Measurements from ENCODE around the gene BPNT1.
"Not testable (repeated sequence)": the region's sequence is repeated elsewhere in the genome, so short reads cannot be mapped to it uniquely, and the experiment has no call there.

Gene BPNT1

GRCh38 chr1:220123889-220124288 lies 34.3 kb upstream of the BPNT1 start:
- peak; percentile 7 for DNase-seq (ENCODE audit: low read depth)
- TF ChIP-seq, protein P1, sequence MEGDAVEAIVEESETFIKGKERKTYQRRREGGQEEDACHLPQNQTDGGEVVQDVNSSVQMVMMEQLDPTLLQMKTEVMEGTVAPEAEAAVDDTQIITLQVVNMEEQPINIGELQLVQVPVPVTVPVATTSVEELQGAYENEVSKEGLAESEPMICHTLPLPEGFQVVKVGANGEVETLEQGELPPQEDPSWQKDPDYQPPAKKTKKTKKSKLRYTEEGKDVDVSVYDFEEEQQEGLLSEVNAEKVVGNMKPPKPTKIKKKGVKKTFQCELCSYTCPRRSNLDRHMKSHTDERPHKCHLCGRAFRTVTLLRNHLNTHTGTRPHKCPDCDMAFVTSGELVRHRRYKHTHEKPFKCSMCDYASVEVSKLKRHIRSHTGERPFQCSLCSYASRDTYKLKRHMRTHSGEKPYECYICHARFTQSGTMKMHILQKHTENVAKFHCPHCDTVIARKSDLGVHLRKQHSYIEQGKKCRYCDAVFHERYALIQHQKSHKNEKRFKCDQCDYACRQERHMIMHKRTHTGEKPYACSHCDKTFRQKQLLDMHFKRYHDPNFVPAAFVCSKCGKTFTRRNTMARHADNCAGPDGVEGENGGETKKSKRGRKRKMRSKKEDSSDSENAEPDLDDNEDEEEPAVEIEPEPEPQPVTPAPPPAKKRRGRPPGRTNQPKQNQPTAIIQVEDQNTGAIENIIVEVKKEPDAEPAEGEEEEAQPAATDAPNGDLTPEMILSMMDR (IDR thresholded peaks at IDR 0.05; ENCODE audit: low read length, missing control alignments) = peak; percentile 41

GRCh38 chr1:220123066-220123465 lies 33.5 kb upstream of the BPNT1 start:
- DNase-seq (ENCODE audit: low read depth) = no peak
- TF ChIP-seq, protein P1 (IDR thresholded peaks at IDR 0.05; ENCODE audit: low read length, missing control alignments) = no peak
- H3K4me3 ChIP-seq (replicated peaks; ENCODE audit: low read depth, low read length) = no peak overlapping the region

More at GRCh38 chr1:220123889-220124288, 34.3 kb upstream of the BPNT1 start:
- H3K4me3 ChIP-seq (replicated peaks; ENCODE audit: low read depth, low read length) = no peak overlapping the region

- no peak for DNase-seq (ENCODE audit: low read depth)
- no peak overlapping the region for H3K4me3 ChIP-seq (replicated peaks; ENCODE audit: low read depth, low read length)
- TF ChIP-seq, protein P1 (IDR thresholded peaks at IDR 0.05; ENCODE audit: low read length, missing control alignments) = no peak
Observed at GRCh38 chr1:220121791-220122530, 32.4 kb upstream of the BPNT1 start.

GRCh38 chr1:220119043-220119512 lies 29.5 kb upstream of the BPNT1 start:
- no peak overlapping the region for H3K4me3 ChIP-seq (replicated peaks; ENCODE audit: low read depth, low read length)
- DNase-seq (ENCODE audit: low read depth) = peak; percentile 10
- TF ChIP-seq, protein P1 (IDR thresholded peaks at IDR 0.05; ENCODE audit: low read length, missing control alignments) = no peak

- no peak overlapping the region for H3K4me3 ChIP-seq (replicated peaks; ENCODE audit: low read depth, low read length)
- TF ChIP-seq, protein P1 (IDR thresholded peaks at IDR 0.05; ENCODE audit: low read length, missing control alignments) = peak; percentile 58
Observed at GRCh38 chr1:220113136-220113695, 23.6 kb upstream of the BPNT1 start.

DNA sequence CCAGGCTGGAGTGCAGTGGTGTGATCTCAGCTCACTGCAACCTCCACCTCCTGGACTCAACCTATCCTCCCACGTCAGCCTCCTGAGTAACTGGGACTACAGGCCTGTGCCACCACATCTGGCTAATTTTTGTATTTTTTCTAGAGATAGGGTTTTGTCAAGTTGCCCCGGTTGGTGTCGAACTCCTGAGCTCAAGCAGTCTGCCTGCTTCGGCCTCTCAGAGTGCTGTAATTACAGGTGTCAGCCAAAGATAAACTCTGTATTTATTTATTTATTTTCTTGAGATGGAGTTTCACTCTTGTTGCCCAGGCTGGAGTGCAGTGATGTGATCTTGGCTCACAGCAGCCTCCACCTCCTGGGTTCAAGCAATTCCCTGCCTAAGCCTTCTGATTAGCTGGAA lies 23.0 kb upstream of the BPNT1 start:
- H3K4me3 ChIP-seq (replicated peaks; ENCODE audit: low read depth, low read length); DNase-seq (ENCODE audit: low read depth): not testable (repeated sequence)

More at GRCh38 chr1:220113136-220113695, 23.6 kb upstream of the BPNT1 start:
- DNase-seq (ENCODE audit: low read depth) = peak; percentile 45

DNA sequence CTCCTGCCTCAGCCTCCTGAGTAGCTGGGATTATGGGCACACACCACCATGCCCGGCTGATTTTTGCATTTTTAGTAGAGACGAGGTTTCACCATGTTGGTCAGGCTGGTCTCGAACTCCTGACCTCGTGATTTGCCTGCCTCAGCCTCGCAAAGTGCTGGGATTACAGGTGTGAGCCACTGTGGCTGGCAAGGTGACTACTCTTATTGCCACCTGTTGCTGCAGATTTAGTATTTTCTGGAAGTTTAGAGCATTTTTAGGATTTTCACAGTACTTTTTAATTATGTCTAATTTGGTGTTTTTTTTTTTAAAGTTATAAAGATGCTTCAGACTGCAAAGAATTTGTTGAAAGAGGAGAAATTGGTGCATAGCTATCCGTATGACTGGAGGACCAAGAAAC lies 20.9 kb upstream of the BPNT1 start:
- DNase-seq (ENCODE audit: low read depth); H3K4me3 ChIP-seq (replicated peaks; ENCODE audit: low read depth, low read length): not testable (repeated sequence)

GRCh38 chr1:220099826-220100225 lies 10.2 kb upstream of the BPNT1 start:
- H3K4me3 ChIP-seq (replicated peaks; ENCODE audit: low read depth, low read length) = no peak overlapping the region
- TF ChIP-seq, protein P1 (IDR thresholded peaks at IDR 0.05; ENCODE audit: low read length, missing control alignments) = no peak
- DNase-seq (ENCODE audit: low read depth) = no peak
